ENCODE data around the gene MED14.

- no peak for TF ChIP-seq CTCF (IDR thresholded peaks at IDR 0.05)
- no peak for TF ChIP-seq POLR2A (IDR thresholded peaks at IDR 0.05)
Measured at GRCh38 chrX:40615976-40616375, 119.4 kb downstream of the MED14 start.
